Sigmoid colon (tissue), 7 donors: Measurements from ENCODE around the gene SLC23A1. TPM values are rescaled to one million over a fixed set of nuclear protein-coding genes. Genes with fewer than 3 reads are reported as not detected.

ENCODE experiments used
- DNase-seq: peaks from one replicate; pipeline ENCODE4 v3.0.0-alpha.2; 2019
- H3K27ac ChIP-seq, 4 donors: fragments of 200-600 bp; sonication (generic); one replicate each; pipeline ENCODE4 v1.5.1; 2016 to 2019; ENCODE audit warnings: mild to moderate bottlenecking in 1 of 4
- H3K27me3 ChIP-seq, 3 donors: fragments of 200-600 bp; sonication (generic); one replicate each; pipeline ENCODE4 v1.5.1; 2019; ENCODE audit warnings: mild to moderate bottlenecking in 1 of 3
- H3K36me3 ChIP-seq, 4 donors: fragments of 200-600 bp; sonication (generic); one replicate each; pipeline ENCODE4 v1.5.1; 2016 to 2019
- H3K4me1 ChIP-seq, 4 donors: fragments of 200-600 bp; sonication (generic); one replicate each; pipeline ENCODE4 v1.5.1; 2017 to 2019
- H3K4me3 ChIP-seq, 4 donors: fragments of 200-600 bp; sonication (generic); one replicate each; pipeline ENCODE4 v1.5.1; 2017 to 2019; ENCODE audit warnings: mild to moderate bottlenecking in 2 of 4, moderate library complexity in 1 of 4
- H3K9me3 ChIP-seq, 4 donors: fragments of 200-600 bp in 3 of 4; sonication (generic) in 3 of 4; one replicate each; pipeline versions ENCODE4 v1.5.1 to v1.6.1; 2013 to 2019
- EP300 ChIP-seq, 4 donors: sonication (generic); formaldehyde crosslinking; IDR thresholded peaks; one replicate each; pipeline ENCODE4 v1.6.1; 2017; ENCODE audit warnings: antibody characterized with exemption in 4 of 4
- POLR2A ChIP-seq, 2 donors: fragments of 450-650 bp; IDR thresholded peaks; one replicate each; pipeline ENCODE4 v1.6.1; 2016; ENCODE audit warnings: antibody characterized with exemption in 2 of 2, mild to moderate bottlenecking in 2 of 2, moderate library complexity in 2 of 2
- POLR2AphosphoS5 ChIP-seq, 4 donors: sonication (generic); formaldehyde crosslinking; IDR thresholded peaks; one replicate each; pipeline ENCODE4 v1.6.1; 2017; ENCODE audit warnings: antibody characterized with exemption in 4 of 4
- WGBS, 2 donors: extraction: QIAGEN DNeasy Blood & Tissue Kit; methylation state at CpG; one replicate each; pipeline ENCODE4 v1.1.7; 2013; 5-methylcytosine and 5-hydroxymethylcytosine counted together
- intact Hi-C: fragments of 100-400 bp; cut with DNase I; formaldehyde crosslinking; loops from one replicate; pipeline ENCODE4 v1.15.1; 2023
- polyA plus RNA-seq, 3 donors: library from polyadenylated mRNA; stranded (reverse); fragments of 200-250 nt; gene quantifications; one replicate each; pipeline ENCODE4 v1.2.3, GENCODE V29; 2013
- total RNA-seq, 4 donors: library from RNA; depleted of rRNA; stranded (reverse); fragments of >200 nt; gene quantifications; one replicate each; pipeline ENCODE4 v1.1.0, GENCODE V29; 2016
- TF ChIP-seq, protein P1 (sequence below), 4 experiments: fragments of 450-650 bp in 3 of 4; fragments of 200-600 bp in 1 of 4; IDR thresholded peaks; one replicate each; pipeline ENCODE4 v1.5.1; 2016 to 2019; ENCODE audit warnings: antibody characterized with exemption in 4 of 4, mild to moderate bottlenecking in 3 of 4, moderate library complexity in 2 of 4
- donor health status: healthy with polysubstance abuse.
- donor health status: Bipolar disorder and iron deficiency.
- donor health status: healthy.

The SLC23A1 gene
- not detected for total RNA-seq
- polyA plus RNA-seq = 1 to 10 TPM in 2 of 3 donors, under 1 TPM in 1; 0.60 to 2.1 (median 1.7) TPM

DNA sequence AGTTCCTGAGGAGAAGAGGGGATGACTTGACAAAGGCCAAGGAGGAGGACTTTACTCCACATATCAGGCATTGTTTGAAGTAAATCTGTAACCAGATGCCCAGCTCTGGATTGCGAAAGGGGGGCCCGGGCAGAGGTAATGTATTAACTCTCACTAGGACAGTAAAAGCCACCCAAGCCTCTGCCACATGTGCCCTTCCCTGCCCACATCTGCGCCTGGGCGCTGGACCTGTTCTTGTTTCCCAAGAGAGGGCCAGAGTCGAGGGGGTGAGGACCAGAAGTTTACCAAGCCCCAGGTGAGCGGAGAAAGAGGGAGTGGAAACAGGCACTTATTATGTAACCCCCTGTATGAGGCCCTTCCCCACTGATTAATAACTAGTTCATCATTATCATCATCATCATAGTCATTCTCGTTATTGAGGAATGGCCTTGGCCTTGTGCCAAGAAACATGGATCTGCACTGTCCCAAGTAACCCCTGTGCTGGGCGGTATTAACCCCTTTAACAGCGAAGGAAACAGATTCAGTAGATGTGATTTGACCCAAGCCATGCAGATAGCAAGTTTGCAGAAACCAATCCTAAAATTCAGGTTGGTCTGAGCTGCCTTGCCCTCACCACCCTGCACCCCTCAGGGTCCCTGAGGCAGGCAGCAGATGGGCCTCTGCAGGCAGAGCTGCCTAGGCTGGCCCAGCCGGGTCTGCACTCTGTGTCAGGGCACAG is at the start of gene SLC23A1:
SLC23A1 (minus strand) TSS at position 23 of the 718 bp plus-strand sequence. CDS start 44 bp downstream, outside the sequence.
- no peak within 1 kb of the TSS for H3K4me3 ChIP-seq
- WGBS, 2 donors = 36 to 67% methylated on average over 10 of the region's 10 CpGs
- H3K36me3 ChIP-seq = no peaks in the 10 kb centered on the region
- no peaks in the 10 kb centered on the region for H3K27me3 ChIP-seq
- H3K4me1 ChIP-seq = peaks cover 0 to 4% (median 0%) of the 10 kb centered on the region in 4 donors
- TF ChIP-seq EP300 (IDR thresholded peaks at IDR 0.05) = no peak
- no peak for TF ChIP-seq POLR2A (IDR thresholded peaks at IDR 0.05)
- TF ChIP-seq POLR2AphosphoS5 (IDR thresholded peaks at IDR 0.05) = no peak
- TF ChIP-seq, protein P1, sequence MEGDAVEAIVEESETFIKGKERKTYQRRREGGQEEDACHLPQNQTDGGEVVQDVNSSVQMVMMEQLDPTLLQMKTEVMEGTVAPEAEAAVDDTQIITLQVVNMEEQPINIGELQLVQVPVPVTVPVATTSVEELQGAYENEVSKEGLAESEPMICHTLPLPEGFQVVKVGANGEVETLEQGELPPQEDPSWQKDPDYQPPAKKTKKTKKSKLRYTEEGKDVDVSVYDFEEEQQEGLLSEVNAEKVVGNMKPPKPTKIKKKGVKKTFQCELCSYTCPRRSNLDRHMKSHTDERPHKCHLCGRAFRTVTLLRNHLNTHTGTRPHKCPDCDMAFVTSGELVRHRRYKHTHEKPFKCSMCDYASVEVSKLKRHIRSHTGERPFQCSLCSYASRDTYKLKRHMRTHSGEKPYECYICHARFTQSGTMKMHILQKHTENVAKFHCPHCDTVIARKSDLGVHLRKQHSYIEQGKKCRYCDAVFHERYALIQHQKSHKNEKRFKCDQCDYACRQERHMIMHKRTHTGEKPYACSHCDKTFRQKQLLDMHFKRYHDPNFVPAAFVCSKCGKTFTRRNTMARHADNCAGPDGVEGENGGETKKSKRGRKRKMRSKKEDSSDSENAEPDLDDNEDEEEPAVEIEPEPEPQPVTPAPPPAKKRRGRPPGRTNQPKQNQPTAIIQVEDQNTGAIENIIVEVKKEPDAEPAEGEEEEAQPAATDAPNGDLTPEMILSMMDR (IDR thresholded peaks at IDR 0.05) = no peak
- DNase-seq = no peak
- H3K27ac ChIP-seq = no peak within 1 kb of the TSS
- H3K9me3 ChIP-seq = no peaks in the 10 kb centered on the region
- intact Hi-C loops = no loop called here

DNA sequence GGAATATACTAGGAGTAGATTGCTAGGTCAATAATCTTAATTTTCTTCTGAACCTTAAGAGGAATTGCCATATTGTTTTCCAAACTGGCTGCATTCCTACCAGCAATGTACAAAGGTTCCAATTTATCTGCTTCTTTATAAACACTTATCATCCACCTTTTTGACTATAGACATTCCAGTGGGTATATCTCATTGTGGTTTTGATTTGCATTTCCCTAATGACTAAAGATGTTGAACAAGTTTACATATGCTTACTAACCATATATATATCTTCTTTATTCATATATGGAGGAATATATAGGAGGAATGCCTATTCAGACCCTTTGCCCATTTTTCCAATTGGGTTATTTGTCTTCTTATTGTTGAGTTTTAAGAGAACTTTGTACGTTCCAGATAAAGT is 48.6 kb upstream of the SLC23A1 start:
- H3K27me3 ChIP-seq = no peaks in the 10 kb centered on the region
- DNase-seq = no peak
- H3K4me1 ChIP-seq = no peaks in the 10 kb centered on the region
- no peaks in the 10 kb centered on the region for H3K9me3 ChIP-seq
- H3K36me3 ChIP-seq = peaks cover 0 to 74% (median 3%) of the 10 kb centered on the region in 4 donors
- no peak for TF ChIP-seq EP300 (IDR thresholded peaks at IDR 0.05)
- TF ChIP-seq POLR2A (IDR thresholded peaks at IDR 0.05) = no peak
- TF ChIP-seq, protein P1 (IDR thresholded peaks at IDR 0.05) = no peak
- no peak for TF ChIP-seq POLR2AphosphoS5 (IDR thresholded peaks at IDR 0.05)
- H3K4me3 ChIP-seq = no peak overlapping the region
- WGBS, 2 donors = 98% methylated on average over 1 of the region's 1 CpG
- no peak overlapping the region for H3K27ac ChIP-seq
- intact Hi-C loops = no loop called here

GRCh38 chr5:139430015-139430414 is 46.9 kb upstream of the SLC23A1 start:
- H3K27ac ChIP-seq = no peak overlapping the region
- intact Hi-C loops = no loop called here
- no peak for DNase-seq
- no peak for TF ChIP-seq POLR2A (IDR thresholded peaks at IDR 0.05)
- TF ChIP-seq, protein P1 (IDR thresholded peaks at IDR 0.05) = no peak
- H3K4me3 ChIP-seq = no peak overlapping the region
- peaks cover 0 to 82% (median 6%) of the 10 kb centered on the region in 4 donors for H3K36me3 ChIP-seq
- 74 to 81% methylated on average over 2 of the region's 2 CpGs for WGBS, 2 donors
- no peaks in the 10 kb centered on the region for H3K9me3 ChIP-seq
- no peaks in the 10 kb centered on the region for H3K27me3 ChIP-seq
- no peaks in the 10 kb centered on the region for H3K4me1 ChIP-seq

DNA sequence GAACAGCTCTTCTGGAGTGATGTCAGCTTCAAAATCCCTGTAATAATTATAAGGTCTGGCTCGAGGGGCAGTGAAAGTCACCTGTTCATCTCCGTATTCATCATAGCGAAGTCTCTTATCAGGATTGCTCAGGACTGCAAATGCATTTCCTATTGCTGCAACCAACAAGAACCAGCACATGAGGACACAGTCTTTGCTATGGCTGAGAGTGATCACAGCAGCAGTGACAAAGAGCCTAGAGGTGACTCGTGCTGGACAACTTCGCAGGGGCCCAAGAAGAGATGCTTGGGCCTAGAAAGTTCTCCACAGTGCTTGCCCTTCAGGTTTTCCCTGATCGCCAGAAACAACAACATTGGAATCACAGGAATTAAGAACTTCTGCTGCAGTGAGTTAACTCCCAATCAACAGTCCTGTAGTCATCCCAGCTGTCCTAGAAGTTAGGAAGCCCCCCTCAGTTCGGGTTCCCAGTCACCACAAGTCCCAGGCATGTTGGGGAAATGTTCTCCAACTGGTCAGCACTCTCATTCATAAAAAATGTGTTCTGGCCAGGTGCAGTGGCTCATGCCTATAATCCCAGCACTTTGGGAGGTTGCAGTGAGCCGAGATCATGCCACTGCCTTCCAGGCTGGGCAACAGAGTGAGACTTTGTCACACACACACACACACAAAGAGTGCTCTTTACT is 43.2 kb upstream of the SLC23A1 start:
- WGBS, 2 donors = 85 to 86% methylated on average over 8 of the region's 8 CpGs
- no peaks in the 10 kb centered on the region for H3K9me3 ChIP-seq
- no peaks in the 10 kb centered on the region for H3K4me1 ChIP-seq
- H3K36me3 ChIP-seq = peaks cover 0 to 71% (median 6%) of the 10 kb centered on the region in 4 donors
- intact Hi-C loops = loop anchor here (10.0 kb wide), 1 partner anchor 178 kb away; no protein-coding TSS in a partner anchor
- H3K4me3 ChIP-seq = no peak overlapping the region
- H3K27me3 ChIP-seq = no peaks in the 10 kb centered on the region
- DNase-seq = no peak
- no peak for TF ChIP-seq POLR2AphosphoS5 (IDR thresholded peaks at IDR 0.05)
- TF ChIP-seq, protein P1 (IDR thresholded peaks at IDR 0.05) = no peak
- no peak for TF ChIP-seq EP300 (IDR thresholded peaks at IDR 0.05)
- TF ChIP-seq POLR2A (IDR thresholded peaks at IDR 0.05) = no peak
- no peak overlapping the region for H3K27ac ChIP-seq
